ENCODE data around the gene PXDN. TPM values are rescaled to one million over a fixed set of nuclear protein-coding genes. Genes with fewer than 3 reads are reported as not detected.
"Not testable (repeated sequence)": the region's sequence is repeated elsewhere in the genome, so short reads cannot be mapped to it uniquely, and the experiment has no call there.

PXDN gene
- total and polyA plus RNA-seq, 8 donors, result 2.0 to 21.1 (median 4.2) TPM

DNA sequence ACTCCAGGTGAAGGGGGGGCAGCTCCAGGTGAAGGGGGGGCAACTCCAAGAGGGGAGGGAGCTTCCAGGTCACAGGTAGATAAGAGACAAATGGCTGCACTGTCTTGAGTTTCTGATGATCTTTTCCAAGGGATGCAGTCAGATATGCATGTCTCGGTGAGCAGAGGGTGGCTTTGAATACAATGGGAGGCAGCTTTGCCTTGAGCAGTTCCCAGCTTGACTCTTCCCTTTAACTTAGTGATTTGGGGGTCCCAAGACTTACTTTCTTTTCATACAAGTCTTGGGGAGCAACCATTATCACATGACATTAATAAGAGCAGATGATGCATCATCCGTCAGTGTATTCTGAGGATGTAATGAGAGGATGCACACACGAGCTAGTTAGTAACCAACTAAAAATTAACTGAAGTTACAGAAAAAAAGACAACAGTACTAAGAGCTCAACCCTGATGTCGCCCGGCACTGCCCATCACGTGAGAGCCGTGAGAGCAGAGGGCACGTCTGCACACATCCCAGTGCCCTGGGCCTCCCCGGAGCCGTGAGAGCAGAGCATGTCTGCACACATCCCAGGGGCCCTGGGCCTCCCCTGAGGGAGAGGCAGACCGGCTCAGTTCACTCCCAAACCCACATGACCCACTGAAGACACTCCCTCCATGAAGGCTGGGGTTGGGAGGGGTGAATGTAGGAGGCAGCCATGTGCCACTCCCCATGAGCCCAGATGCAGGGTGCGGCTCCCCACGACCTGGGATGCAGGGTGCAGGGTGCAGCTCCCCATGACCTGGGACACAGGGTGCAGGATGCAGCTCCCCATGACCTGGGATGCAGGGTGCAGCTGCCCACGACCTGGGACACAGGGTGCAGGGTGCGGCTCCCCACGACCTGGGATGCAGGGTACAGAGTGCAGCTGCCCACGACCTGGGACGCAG, 39.4 kb downstream of the PXDN start:
- Histone ChIP-seq H3K27ac (no peak overlapping the region), H3K9me3 (no peaks in the 10 kb centered on the region), H3K4me1 (no peaks in the 10 kb centered on the region), H3K27me3 (no peaks in the 10 kb centered on the region), H3K36me3 (no peaks in the 10 kb centered on the region), H3K4me3 (no peak overlapping the region)
- DNase-seq, result peak in 1 of 6 donors; percentile 5
- intact Hi-C loops (cut with DNase I), result no loop called here
- WGBS, 2 donors, result 60 to 67% methylated on average over 18 of the region's 18 CpGs
- ATAC-seq, result no peak
- FAIRE-seq, result no peak
- TF ChIP-seq, protein P1, sequence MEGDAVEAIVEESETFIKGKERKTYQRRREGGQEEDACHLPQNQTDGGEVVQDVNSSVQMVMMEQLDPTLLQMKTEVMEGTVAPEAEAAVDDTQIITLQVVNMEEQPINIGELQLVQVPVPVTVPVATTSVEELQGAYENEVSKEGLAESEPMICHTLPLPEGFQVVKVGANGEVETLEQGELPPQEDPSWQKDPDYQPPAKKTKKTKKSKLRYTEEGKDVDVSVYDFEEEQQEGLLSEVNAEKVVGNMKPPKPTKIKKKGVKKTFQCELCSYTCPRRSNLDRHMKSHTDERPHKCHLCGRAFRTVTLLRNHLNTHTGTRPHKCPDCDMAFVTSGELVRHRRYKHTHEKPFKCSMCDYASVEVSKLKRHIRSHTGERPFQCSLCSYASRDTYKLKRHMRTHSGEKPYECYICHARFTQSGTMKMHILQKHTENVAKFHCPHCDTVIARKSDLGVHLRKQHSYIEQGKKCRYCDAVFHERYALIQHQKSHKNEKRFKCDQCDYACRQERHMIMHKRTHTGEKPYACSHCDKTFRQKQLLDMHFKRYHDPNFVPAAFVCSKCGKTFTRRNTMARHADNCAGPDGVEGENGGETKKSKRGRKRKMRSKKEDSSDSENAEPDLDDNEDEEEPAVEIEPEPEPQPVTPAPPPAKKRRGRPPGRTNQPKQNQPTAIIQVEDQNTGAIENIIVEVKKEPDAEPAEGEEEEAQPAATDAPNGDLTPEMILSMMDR (IDR thresholded peaks at IDR 0.05), result no peak

DNA sequence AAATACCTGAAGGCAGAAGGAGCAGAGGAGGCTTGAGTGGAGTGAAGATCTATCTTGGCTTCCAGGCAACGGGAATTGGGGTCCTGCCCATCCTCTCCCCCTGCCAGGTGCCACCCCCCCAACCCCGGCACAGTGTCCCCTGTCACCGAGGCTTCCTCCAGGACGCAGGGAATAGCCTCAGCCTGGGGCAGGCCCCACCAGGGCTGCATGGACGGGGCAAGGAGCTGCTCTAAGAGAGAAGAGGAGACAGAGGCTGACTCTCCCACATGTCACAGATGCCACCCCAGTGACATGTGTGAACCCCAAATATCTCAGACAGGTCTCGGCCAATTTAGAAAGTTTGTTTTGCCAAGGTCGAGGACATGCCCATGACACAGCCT, 42.1 kb downstream of the PXDN start:
- TF ChIP-seq, protein P1 (IDR thresholded peaks at IDR 0.05), result no peak
- Histone ChIP-seq H3K9me3 (no peaks in the 10 kb centered on the region), H3K27ac (no peak overlapping the region), H3K4me3 (no peak overlapping the region), H3K36me3 (no peaks in the 10 kb centered on the region), H3K4me1 (no peaks in the 10 kb centered on the region), H3K27me3 (no peaks in the 10 kb centered on the region)
- FAIRE-seq, result no peak
- WGBS, 2 donors, result 67 to 76% methylated on average over 7 of the region's 7 CpGs
- DNase-seq, result no peak
- no peak for ATAC-seq
- intact Hi-C loops (cut with DNase I), result no loop called here

DNA sequence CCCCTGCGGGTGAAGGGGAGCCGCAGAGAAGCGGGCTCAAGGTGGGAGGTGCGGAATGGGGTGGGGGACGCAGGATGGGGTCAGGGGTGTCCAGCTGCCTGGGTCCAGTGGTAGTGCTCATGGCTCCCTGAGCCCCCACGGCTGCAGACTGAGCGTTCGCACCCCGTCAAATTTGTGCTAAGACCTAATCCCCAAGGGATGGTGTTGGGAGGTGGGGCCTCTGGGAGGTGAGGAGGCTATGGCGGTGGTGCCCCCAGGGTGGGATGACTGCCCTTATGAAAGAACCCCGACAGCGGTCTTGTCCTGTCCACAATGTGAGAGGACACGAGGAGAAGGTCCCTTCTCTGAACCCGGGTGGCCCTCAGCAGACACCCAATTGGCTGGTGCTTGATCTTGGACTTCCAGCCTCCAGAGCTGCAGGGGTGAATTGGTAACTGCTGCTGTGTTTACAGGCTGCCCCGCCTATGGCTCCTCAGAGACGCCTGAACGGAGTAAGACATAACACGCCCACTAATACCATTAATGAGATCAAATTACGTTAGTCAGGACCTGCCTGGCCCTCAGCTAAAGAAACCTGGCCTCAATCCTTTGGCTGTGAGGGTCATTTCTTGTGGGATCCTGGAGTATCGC, 42.6 kb downstream of the PXDN start:
- no peak for ATAC-seq
- Histone ChIP-seq H3K4me3 (no peak overlapping the region), H3K27me3 (no peaks in the 10 kb centered on the region), H3K36me3 (no peaks in the 10 kb centered on the region), H3K27ac (no peak overlapping the region), H3K4me1 (no peaks in the 10 kb centered on the region), H3K9me3 (no peaks in the 10 kb centered on the region)
- TF ChIP-seq, protein P1 (IDR thresholded peaks at IDR 0.05), result no peak
- peak in 1 of 6 donors; percentile 4 for DNase-seq
- no peak for FAIRE-seq
- intact Hi-C loops (cut with DNase I), result no loop called here
- 76 to 83% methylated on average over 19 to 20 of the region's 20 CpGs for WGBS, 2 donors

DNA sequence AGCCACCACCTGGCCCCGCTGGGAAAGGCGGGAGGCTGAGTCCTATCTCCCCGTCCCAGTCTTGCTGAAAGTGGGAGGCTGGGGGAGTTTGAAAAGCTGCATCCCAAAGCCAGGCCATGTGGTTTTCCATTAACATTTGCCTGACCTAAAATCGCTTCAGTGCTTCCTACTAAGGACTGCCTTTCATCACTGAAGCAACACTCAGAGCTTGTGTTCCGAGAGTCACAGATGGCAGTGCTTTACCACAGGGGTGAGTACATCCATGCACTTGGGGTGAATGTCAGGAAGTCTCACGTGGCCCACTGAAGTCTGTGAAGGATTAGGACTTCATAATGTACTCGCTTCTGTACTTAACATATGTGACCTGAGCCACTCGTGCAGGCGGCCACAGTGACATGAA, 43.3 kb downstream of the PXDN start:
- no peak overlapping the region for H3K4me3 ChIP-seq
- H3K4me1 ChIP-seq, result no peaks in the 10 kb centered on the region
- WGBS, 2 donors, result 82 to 89% methylated on average over 9 of the region's 9 CpGs
- no peaks in the 10 kb centered on the region for H3K36me3 ChIP-seq
- ATAC-seq (no peak), FAIRE-seq (no peak), DNase-seq (no peak)
- H3K27me3 ChIP-seq, result no peaks in the 10 kb centered on the region
- TF ChIP-seq, protein P1 (IDR thresholded peaks at IDR 0.05), result no peak
- intact Hi-C loops (cut with DNase I), result no loop called here
- no peaks in the 10 kb centered on the region for H3K9me3 ChIP-seq
- H3K27ac ChIP-seq, result no peak overlapping the region

- 83 to 93% methylated on average over 10 of the region's 10 CpGs for WGBS, 2 donors
- H3K36me3 ChIP-seq; H3K27me3 ChIP-seq; intact Hi-C loops (cut with DNase I); ATAC-seq; DNase-seq; H3K27ac ChIP-seq; H3K4me1 ChIP-seq; H3K4me3 ChIP-seq; H3K9me3 ChIP-seq; FAIRE-seq: not testable (repeated sequence)
These were observed 43.9 kb downstream of the PXDN start for GRCh38 chr2:1700427-1700826.
